ENCODE data around the gene DOCK11. TPM values are rescaled to one million over a fixed set of nuclear protein-coding genes. Genes with fewer than 3 reads are reported as not detected.

DOCK11 gene
- total and polyA plus RNA-seq, 10 of the 15 experiments (the other 5 are each of a cell fraction or from before 2014, with no cell fraction given) = 16.3 to 30.7 (median 19.8) TPM

DNA sequence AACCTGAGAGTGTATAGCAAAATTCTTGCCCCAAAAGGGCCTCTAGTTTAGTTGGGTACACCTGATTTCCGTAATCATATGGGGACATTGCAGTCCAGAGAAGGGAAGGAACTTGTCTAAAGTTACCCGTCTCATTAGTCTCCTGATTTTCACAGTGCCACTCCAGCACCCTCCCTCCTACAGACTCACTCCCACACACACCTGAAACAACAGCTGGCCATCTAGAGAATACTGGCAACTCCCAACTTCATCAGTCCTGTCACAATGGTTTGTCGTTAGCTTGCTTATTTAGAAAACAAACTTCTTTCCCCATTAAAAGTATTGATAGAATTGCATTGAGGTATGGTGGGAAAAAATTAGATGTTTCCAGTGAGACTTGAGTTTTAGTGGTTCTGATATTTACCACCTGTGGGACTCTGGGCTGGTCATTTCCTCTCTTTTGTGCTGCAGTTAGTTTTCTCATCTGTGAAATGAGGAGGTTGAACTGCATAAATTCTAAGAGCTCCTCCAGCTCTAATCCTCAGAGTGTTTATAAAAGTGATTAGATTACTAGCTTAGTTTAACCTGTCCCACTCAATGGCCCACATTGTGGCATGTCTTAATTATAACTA is 233.5 kb downstream of the DOCK11 start:
- BruUV-seq (replicated peaks) = no TSS peak
- RAD21 ChIA-PET (ENCODE audit: unreplicated experiment) = interaction anchor here (0.9 to 2.1 kb wide), 5 partner anchors 23 to 190 kb away, joined by 4 to 7 read pairs (median 4); no protein-coding TSS in a partner anchor
- in situ Hi-C loops (cut with MboI) = no loop called here
- intact Hi-C loops (cut with micrococcal nuclease; ENCODE audit: unreplicated experiment) = no loop called here
- H3K9me3 ChIP-seq (replicated peaks; ENCODE audit: control insufficient read depth, insufficient read depth, low read length) = no peaks in the 10 kb centered on the region; the same call in 2 of the 3 replicates
- no peaks in the 10 kb centered on the region for H4K20me1 ChIP-seq (ENCODE audit: control insufficient read depth, insufficient read depth)
- H3K36me3 ChIP-seq (ENCODE audit: control insufficient read depth in 2 of 2, insufficient read depth in 2 of 2, low read length in 1 of 2) = no peaks in the 10 kb centered on the region
- FAIRE-seq = no peak
- H3K4me1 ChIP-seq (ENCODE audit: control insufficient read depth, insufficient read depth, low read length) = peaks cover 8% of the 10 kb centered on the region
- H2AFZ ChIP-seq (ENCODE audit: control insufficient read depth, low read depth, low read length) = no peak overlapping the region
- peak; percentile 23 for ATAC-seq
- SMC1A ChIA-PET (ENCODE audit: uncharacterized antibody, unreplicated experiment) = interaction anchor here (0.6 to 4.7 kb wide), 10 partner anchors 12 to 102 kb away, joined by 3 to 26 read pairs (median 6); no protein-coding TSS in a partner anchor
- no peak overlapping the region; the same call in 1 of the 2 replicates for H3K4me2 ChIP-seq (ENCODE audit: control insufficient read depth, insufficient read depth)
- DNase-seq (ENCODE audit: low read depth, low spot score) = no peak
- H3K79me2 ChIP-seq (ENCODE audit: control insufficient read depth, insufficient read depth, low read length) = no peaks in the 10 kb centered on the region
- H3K27me3 ChIP-seq (replicated peaks in 1 of 2; ENCODE audit: control insufficient read depth in 2 of 2, insufficient read depth in 2 of 2, low read length in 1 of 2) = no peaks in the 10 kb centered on the region; a peak in 1 of 4 replicates
- CTCF ChIA-PET = interaction anchor here (0.7 to 2.8 kb wide), 5 partner anchors 16 to 105 kb away, joined by 3 to 11 read pairs (median 7); no protein-coding TSS in a partner anchor
- POLR2A ChIA-PET = interaction anchor here (0.6 to 1.5 kb wide), 3 partner anchors 11 to 128 kb away, joined by 3 to 6 read pairs (median 5); no protein-coding TSS in a partner anchor
- peak; percentile 38 for TF ChIP-seq MEF2B (IDR thresholded peaks at IDR 0.05; ENCODE audit: partially characterized antibody, poor library complexity, severe bottlenecking)
- no peak for TF ChIP-seq FOXM1 (IDR thresholded peaks at IDR 0.05; ENCODE audit: low read depth, low read length)
- H3K4me3 ChIP-seq = no peak overlapping the region
- H3K9ac ChIP-seq (ENCODE audit: control insufficient read depth, insufficient read depth, low read length) = no peak overlapping the region
- no peak overlapping the region for H3K27ac ChIP-seq (ENCODE audit: control insufficient read depth, insufficient read depth)
- 62% methylated on average over 3 of the region's 3 CpGs for WGBS (ENCODE audit: insufficient coverage, insufficient replicate concordance, low lambda C conversion rate, missing lambda C conversion rate)

DNA sequence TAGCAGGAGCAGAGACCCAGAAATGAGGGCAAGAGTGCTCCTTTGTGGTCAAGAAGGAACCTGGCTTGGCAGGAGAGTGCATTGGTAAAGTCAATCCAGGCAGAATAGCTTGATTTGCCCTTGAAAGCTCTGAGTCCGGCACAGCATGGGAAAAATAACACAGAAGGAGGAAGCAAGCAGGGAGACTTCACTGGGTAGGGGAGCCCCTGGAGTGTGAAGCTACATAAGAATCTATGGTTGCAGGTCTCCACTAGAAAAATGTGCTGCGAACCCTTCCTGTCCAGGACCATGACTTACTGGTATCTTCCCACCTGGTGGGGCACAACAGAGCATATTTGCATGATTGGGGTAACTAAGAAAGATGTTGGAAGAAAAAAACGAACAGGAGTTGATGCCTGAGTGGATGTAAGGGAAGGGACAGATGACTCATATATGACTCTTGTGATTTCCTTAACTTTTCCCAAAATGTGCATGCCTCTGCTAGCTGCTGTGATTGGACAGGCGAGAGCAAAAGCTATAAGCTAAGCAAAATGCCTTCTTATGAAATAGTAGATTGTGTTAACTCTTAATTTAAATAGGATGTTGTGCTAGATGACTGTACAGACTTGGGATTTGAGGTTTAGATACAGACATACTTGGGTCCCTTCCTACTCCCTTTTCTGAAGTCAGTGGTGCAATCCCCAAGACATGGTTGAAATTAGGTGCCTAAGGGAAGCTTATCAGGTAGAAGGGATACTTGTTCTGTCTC is 235.1 kb downstream of the DOCK11 start:
- H3K27ac ChIP-seq (ENCODE audit: control insufficient read depth, insufficient read depth) = no peak overlapping the region
- no peak for FAIRE-seq
- RAD21 ChIA-PET (ENCODE audit: unreplicated experiment) = interaction anchor here (1.2 to 2.1 kb wide), 4 partner anchors 22 to 191 kb away, joined by 3 to 7 read pairs (median 4); no protein-coding TSS in a partner anchor
- H3K36me3 ChIP-seq (ENCODE audit: control insufficient read depth in 2 of 2, insufficient read depth in 2 of 2, low read length in 1 of 2) = no peaks in the 10 kb centered on the region
- H3K4me2 ChIP-seq (ENCODE audit: control insufficient read depth, insufficient read depth) = no peak overlapping the region
- H3K79me2 ChIP-seq (ENCODE audit: control insufficient read depth, insufficient read depth, low read length) = no peaks in the 10 kb centered on the region
- CTCF ChIA-PET = interaction anchor here (0.8 to 2.8 kb wide), 8 partner anchors 9 to 87 kb away, joined by 3 to 11 read pairs (median 4); no protein-coding TSS in a partner anchor
- ATAC-seq = no peak
- peaks cover 5% of the 10 kb centered on the region; the same call in 1 of the 2 replicates for H3K4me1 ChIP-seq (ENCODE audit: control insufficient read depth, insufficient read depth, low read length)
- H3K27me3 ChIP-seq (replicated peaks in 1 of 2; ENCODE audit: control insufficient read depth in 2 of 2, insufficient read depth in 2 of 2, low read length in 1 of 2) = no peaks in the 10 kb centered on the region; a peak in 1 of 4 replicates
- TSS peak; percentile 44 for BruUV-seq (replicated peaks)
- no peak overlapping the region for H2AFZ ChIP-seq (ENCODE audit: control insufficient read depth, low read depth, low read length)
- WGBS (ENCODE audit: insufficient coverage, insufficient replicate concordance, low lambda C conversion rate, missing lambda C conversion rate) = 42% methylated on average over 4 of the region's 4 CpGs
- H3K9me3 ChIP-seq (replicated peaks; ENCODE audit: control insufficient read depth, insufficient read depth, low read length) = no peaks in the 10 kb centered on the region; the same call in 2 of the 3 replicates
- no peak for DNase-seq (ENCODE audit: low read depth, low spot score)
- no peak overlapping the region for H3K4me3 ChIP-seq
- no peaks in the 10 kb centered on the region for H4K20me1 ChIP-seq (ENCODE audit: control insufficient read depth, insufficient read depth)
- POLR2A ChIA-PET = interaction anchor here (0.6 to 1.5 kb wide), 5 partner anchors 9 to 235 kb away, joined by 3 to 6 read pairs (median 3); partner anchors contain the start of gene DOCK11
- in situ Hi-C loops (cut with MboI) = no loop called here
- intact Hi-C loops (cut with micrococcal nuclease; ENCODE audit: unreplicated experiment) = no loop called here
- H3K9ac ChIP-seq (ENCODE audit: control insufficient read depth, insufficient read depth, low read length) = no peak overlapping the region
- SMC1A ChIA-PET (ENCODE audit: uncharacterized antibody, unreplicated experiment) = interaction anchor here (0.8 to 4.7 kb wide), 6 partner anchors 13 to 55 kb away, joined by 3 to 26 read pairs (median 8); no protein-coding TSS in a partner anchor
- TF ChIP-seq RUNX3 (IDR thresholded peaks at IDR 0.05; ENCODE audit: low read length) (no peak), ZZZ3 (IDR thresholded peaks at IDR 0.05; ENCODE audit: control insufficient read depth, insufficient read length, low read depth) (no peak), CBX3 (IDR thresholded peaks at IDR 0.05; ENCODE audit: borderline replicate concordance, low read depth) (no peak), SUPT20H (IDR thresholded peaks at IDR 0.05; ENCODE audit: borderline replicate concordance, control insufficient read depth, low read depth, low read length) (no peak), NFYA (IDR thresholded peaks at IDR 0.05; ENCODE audit: borderline replicate concordance, low read depth, low read length) (no peak)
- TF ChIP-seq, protein P1, sequence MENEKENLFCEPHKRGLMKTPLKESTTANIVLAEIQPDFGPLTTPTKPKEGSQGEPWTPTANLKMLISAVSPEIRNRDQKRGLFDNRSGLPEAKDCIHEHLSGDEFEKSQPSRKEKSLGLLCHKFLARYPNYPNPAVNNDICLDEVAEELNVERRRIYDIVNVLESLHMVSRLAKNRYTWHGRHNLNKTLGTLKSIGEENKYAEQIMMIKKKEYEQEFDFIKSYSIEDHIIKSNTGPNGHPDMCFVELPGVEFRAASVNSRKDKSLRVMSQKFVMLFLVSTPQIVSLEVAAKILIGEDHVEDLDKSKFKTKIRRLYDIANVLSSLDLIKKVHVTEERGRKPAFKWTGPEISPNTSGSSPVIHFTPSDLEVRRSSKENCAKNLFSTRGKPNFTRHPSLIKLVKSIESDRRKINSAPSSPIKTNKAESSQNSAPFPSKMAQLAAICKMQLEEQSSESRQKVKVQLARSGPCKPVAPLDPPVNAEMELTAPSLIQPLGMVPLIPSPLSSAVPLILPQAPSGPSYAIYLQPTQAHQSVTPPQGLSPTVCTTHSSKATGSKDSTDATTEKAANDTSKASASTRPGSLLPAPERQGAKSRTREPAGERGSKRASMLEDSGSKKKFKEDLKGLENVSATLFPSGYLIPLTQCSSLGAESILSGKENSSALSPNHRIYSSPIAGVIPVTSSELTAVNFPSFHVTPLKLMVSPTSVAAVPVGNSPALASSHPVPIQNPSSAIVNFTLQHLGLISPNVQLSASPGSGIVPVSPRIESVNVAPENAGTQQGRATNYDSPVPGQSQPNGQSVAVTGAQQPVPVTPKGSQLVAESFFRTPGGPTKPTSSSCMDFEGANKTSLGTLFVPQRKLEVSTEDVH (IDR thresholded peaks at IDR 0.05; ENCODE audit: low read depth, partially characterized antibody) = no peak
- TF ChIP-seq, protein P2, sequence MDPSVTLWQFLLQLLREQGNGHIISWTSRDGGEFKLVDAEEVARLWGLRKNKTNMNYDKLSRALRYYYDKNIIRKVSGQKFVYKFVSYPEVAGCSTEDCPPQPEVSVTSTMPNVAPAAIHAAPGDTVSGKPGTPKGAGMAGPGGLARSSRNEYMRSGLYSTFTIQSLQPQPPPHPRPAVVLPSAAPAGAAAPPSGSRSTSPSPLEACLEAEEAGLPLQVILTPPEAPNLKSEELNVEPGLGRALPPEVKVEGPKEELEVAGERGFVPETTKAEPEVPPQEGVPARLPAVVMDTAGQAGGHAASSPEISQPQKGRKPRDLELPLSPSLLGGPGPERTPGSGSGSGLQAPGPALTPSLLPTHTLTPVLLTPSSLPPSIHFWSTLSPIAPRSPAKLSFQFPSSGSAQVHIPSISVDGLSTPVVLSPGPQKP (IDR thresholded peaks at IDR 0.05; ENCODE audit: low read depth, low read length) = no peak
